Measurements from ENCODE around the gene KDM2B. TPM values are rescaled to one million over a fixed set of nuclear protein-coding genes. Genes with fewer than 3 reads are reported as not detected.

KDM2B gene
- polyA plus RNA-seq, 1 experiment: 15.0 TPM

DNA sequence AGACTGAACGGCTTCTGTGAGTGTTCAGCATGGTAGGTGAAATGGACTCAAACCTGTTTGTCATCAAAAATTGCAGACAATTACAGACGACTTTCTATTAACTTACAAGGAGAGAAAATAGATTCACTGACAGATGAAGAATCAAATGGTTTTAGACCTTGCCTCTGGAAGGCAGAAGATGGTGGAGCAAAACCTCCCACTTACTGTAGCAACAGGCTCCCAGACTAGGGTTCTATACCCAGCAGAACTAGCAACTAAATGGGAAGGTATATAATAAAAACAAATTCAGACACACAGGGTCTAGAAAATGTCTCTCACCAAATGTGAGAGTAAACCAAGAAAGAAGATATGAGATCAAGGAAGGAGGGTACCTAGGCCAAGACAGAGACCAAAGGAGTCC lies 144.1 kb downstream of the KDM2B start:
- no peak overlapping the region for H3K4me3 ChIP-seq (ENCODE audit: low read depth, low read length)
- DNase-seq (ENCODE audit: low read depth): no peak
- TF ChIP-seq, protein P1, sequence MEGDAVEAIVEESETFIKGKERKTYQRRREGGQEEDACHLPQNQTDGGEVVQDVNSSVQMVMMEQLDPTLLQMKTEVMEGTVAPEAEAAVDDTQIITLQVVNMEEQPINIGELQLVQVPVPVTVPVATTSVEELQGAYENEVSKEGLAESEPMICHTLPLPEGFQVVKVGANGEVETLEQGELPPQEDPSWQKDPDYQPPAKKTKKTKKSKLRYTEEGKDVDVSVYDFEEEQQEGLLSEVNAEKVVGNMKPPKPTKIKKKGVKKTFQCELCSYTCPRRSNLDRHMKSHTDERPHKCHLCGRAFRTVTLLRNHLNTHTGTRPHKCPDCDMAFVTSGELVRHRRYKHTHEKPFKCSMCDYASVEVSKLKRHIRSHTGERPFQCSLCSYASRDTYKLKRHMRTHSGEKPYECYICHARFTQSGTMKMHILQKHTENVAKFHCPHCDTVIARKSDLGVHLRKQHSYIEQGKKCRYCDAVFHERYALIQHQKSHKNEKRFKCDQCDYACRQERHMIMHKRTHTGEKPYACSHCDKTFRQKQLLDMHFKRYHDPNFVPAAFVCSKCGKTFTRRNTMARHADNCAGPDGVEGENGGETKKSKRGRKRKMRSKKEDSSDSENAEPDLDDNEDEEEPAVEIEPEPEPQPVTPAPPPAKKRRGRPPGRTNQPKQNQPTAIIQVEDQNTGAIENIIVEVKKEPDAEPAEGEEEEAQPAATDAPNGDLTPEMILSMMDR (IDR thresholded peaks at IDR 0.05; ENCODE audit: insufficient read depth, low read depth, low read length): no peak
- ChIA-PET CTCF (interaction anchor here (1.3 to 3.3 kb wide), 2 partner anchors 103 to 232 kb away, joined by 3 to 23 read pairs; no protein-coding TSS in a partner anchor), POLR2A (no interaction called here)
- peaks cover 30% of the 10 kb centered on the region for H3K36me3 ChIP-seq (ENCODE audit: control insufficient read depth, insufficient read depth, low read length)
- H3K27me3 ChIP-seq (ENCODE audit: control insufficient read depth, insufficient read depth, low read length): no peaks in the 10 kb centered on the region

DNA sequence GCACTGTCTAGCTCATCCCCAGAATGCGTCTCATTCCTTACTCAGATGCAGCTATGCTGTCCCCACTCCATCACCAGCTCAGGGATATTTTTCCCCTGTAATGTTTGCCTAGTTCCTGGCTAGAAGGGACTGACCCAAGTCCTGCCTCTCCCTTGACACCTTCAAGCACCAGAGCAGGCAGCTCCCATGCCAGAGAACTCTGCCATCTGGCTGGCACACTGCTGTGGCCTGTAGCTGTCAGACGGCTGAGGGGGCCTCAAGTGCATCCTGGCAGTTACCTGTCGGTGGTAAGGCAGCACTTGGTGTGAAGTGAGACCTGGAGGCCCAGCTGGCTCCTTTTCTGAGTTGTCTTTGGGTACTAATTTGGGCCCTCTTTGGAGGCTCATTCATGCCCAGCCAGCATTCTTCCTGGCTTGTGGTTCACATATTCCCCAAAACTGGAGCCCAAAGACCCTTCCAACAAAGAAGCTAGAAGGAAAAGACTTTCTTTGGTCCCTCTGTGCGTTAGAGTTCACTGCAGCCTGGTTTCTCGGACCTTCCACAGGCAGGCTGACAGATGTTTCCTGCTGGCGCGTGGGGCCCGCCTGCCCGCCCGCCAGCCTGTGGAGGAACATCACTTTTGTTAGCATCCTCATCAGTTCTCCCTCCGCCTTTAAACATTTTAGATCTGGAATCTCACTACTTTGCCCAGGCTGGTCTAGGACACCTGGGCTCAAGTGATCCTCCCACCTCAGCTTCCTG lies 147.9 kb downstream of the KDM2B start:
- H3K27me3 ChIP-seq (ENCODE audit: control insufficient read depth, insufficient read depth, low read length): no peaks in the 10 kb centered on the region
- H3K4me3 ChIP-seq (ENCODE audit: low read depth, low read length): no peak overlapping the region
- peaks cover 21% of the 10 kb centered on the region for H3K36me3 ChIP-seq (ENCODE audit: control insufficient read depth, insufficient read depth, low read length)
- DNase-seq (ENCODE audit: low read depth): no peak
- ChIA-PET POLR2A (no interaction called here), CTCF (interaction anchor here (0.6 to 5.5 kb wide), 5 partner anchors 10 to 98 kb away, joined by 3 to 42 read pairs (median 3); no protein-coding TSS in a partner anchor)
- TF ChIP-seq, protein P1 (IDR thresholded peaks at IDR 0.05; ENCODE audit: insufficient read depth, low read depth, low read length): no peak

DNA sequence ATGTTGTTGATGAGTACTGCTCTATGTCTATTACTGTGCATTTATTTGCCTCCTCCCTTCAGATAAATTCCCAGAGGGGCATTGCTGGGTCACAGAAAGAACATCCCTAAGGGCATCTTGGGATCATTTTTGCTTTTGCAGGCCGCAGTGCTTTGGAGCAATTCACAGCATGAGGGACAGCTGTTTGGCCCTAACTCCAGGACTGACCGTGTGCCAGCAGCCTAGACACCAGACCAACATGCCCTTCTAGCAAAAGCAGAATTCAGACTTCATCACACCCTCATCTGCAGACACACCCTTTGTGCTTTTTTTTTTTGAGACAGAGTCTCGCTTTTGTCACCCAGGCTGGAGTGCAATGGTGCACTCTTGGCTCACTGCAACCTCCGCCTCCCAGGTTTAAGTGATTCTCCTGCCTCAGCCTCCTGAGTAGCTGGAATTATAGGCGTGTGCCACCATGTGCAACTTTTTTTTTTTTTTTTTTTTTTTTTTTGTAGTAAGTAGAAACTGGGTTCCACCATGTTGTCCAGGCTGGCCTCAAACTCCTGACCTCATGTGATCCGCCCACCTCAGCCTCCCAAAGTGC lies 149.9 kb downstream of the KDM2B start:
- Histone ChIP-seq H3K36me3 (ENCODE audit: control insufficient read depth, insufficient read depth, low read length) (peaks cover 23% of the 10 kb centered on the region), H3K4me3 (ENCODE audit: low read depth, low read length) (no peak overlapping the region), H3K27me3 (ENCODE audit: control insufficient read depth, insufficient read depth, low read length) (no peaks in the 10 kb centered on the region)
- DNase-seq (ENCODE audit: low read depth): no peak
- ChIA-PET POLR2A (no interaction called here), CTCF (interaction anchor here (0.6 to 5.5 kb wide), 3 partner anchors 12 to 99 kb away, joined by 3 to 42 read pairs (median 3); no protein-coding TSS in a partner anchor)
- TF ChIP-seq, protein P1 (IDR thresholded peaks at IDR 0.05; ENCODE audit: insufficient read depth, low read depth, low read length): no peak

DNA sequence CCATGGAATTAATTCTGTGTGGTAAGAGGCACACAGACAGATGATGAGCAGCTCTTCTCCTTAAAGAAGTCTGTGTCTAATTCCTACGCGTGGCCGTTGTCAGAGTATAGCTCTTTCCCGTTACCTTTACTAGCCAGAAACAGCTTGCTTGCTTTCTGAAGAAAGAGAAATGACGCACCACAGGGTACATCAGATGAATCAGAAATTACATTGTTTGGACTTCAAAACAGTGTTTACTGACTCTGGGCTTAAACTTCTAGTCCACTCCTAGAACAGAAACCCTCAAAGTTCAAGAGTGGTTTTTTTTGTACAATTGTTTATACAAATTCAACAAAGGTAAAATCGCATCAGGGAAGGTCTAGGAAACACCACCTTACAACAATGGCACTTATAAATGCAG lies 151.9 kb downstream of the KDM2B start:
- POLR2A ChIA-PET: no interaction called here
- Histone ChIP-seq H3K36me3 (ENCODE audit: control insufficient read depth, insufficient read depth, low read length) (peaks cover 24% of the 10 kb centered on the region), H3K27me3 (ENCODE audit: control insufficient read depth, insufficient read depth, low read length) (no peaks in the 10 kb centered on the region), H3K4me3 (ENCODE audit: low read depth, low read length) (no peak overlapping the region)
- CTCF ChIA-PET: interaction anchor here (1.7 kb wide), 1 partner anchor 14 kb away, joined by 3 read pairs; no protein-coding TSS in a partner anchor
- TF ChIP-seq, protein P1 (IDR thresholded peaks at IDR 0.05; ENCODE audit: insufficient read depth, low read depth, low read length): no peak
- DNase-seq (ENCODE audit: low read depth): no peak

DNA sequence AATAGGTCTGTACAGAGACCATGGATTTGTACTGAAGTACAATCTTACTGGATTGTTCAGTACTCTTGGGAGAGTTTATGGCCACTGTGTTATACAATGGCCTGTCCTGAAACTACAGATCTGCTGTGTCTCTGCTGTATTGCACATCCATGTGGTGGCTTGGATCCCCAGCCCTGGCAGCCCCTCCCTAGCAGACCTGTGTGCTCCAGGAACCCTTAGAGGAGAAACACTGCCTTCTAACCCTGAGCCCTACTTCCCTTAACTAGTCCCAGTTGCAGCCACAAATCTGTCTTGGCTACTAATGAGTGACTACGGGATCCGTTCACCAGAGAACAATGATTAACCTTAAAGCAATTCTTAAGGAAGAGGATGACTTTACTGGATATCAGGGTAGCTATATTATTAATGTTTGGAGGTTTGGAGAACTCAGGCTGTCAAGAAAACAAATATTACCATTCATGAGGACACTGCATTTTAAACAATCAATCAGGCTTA lies 153.2 kb downstream of the KDM2B start:
- POLR2A ChIA-PET: no interaction called here
- H3K27me3 ChIP-seq (ENCODE audit: control insufficient read depth, insufficient read depth, low read length): no peaks in the 10 kb centered on the region
- TF ChIP-seq, protein P1 (IDR thresholded peaks at IDR 0.05; ENCODE audit: insufficient read depth, low read depth, low read length): no peak
- CTCF ChIA-PET: no interaction called here
- no peak for DNase-seq (ENCODE audit: low read depth)
- H3K36me3 ChIP-seq (ENCODE audit: control insufficient read depth, insufficient read depth, low read length): peaks cover 22% of the 10 kb centered on the region
- H3K4me3 ChIP-seq (ENCODE audit: low read depth, low read length): no peak overlapping the region
